Measurements from ENCODE around the gene LRRC17. TPM values are rescaled to one million over a fixed set of nuclear protein-coding genes. Genes with fewer than 3 reads are reported as not detected.

The LRRC17 gene
- total RNA-seq, 1 donor, result 12.3 TPM

GRCh38 chr7:102872460-102872859 is 40.3 kb upstream of the LRRC17 start:
- Histone ChIP-seq H3K9me3 (ENCODE audit: low read depth, low read length) (no peaks in the 10 kb centered on the region), H3K27me3 (ENCODE audit: insufficient read depth, low read length) (no peaks in the 10 kb centered on the region), H3K36me3 (ENCODE audit: insufficient read depth, low read length) (no peaks in the 10 kb centered on the region), H3K79me2 (ENCODE audit: insufficient read depth, low read length) (no peaks in the 10 kb centered on the region), H3K4me1 (ENCODE audit: insufficient read depth, low read length) (peaks cover 48% of the 10 kb centered on the region), H3K27ac (ENCODE audit: low read depth, low read length) (peak overlapping the region; percentile 93), H3K4me2 (ENCODE audit: insufficient read depth, low read length) (peak overlapping the region; percentile 43), H2AFZ (ENCODE audit: low read length) (no peak overlapping the region), H4K20me1 (ENCODE audit: insufficient read depth, low read length) (no peaks in the 10 kb centered on the region), H3K4me3 (ENCODE audit: insufficient read depth, low read length) (no peak overlapping the region)
- DNase-seq (ENCODE audit: insufficient read length, low spot score, missing footprints), result peak; percentile 71
- TF ChIP-seq CTCF (IDR thresholded peaks at IDR 0.05; ENCODE audit: extremely low read depth, low read depth, low read length), result no peak

GRCh38 chr7:102873470-102874165 is 39.2 kb upstream of the LRRC17 start:
- H3K4me2 ChIP-seq (ENCODE audit: insufficient read depth, low read length), result peak overlapping the region; percentile 43
- H3K79me2 ChIP-seq (ENCODE audit: insufficient read depth, low read length), result no peaks in the 10 kb centered on the region
- no peak for DNase-seq (ENCODE audit: insufficient read length, low spot score, missing footprints)
- no peaks in the 10 kb centered on the region for H4K20me1 ChIP-seq (ENCODE audit: insufficient read depth, low read length)
- peak overlapping the region; percentile 93 for H3K27ac ChIP-seq (ENCODE audit: low read depth, low read length)
- no peaks in the 10 kb centered on the region for H3K27me3 ChIP-seq (ENCODE audit: insufficient read depth, low read length)
- H3K36me3 ChIP-seq (ENCODE audit: insufficient read depth, low read length), result no peaks in the 10 kb centered on the region
- peaks cover 48% of the 10 kb centered on the region for H3K4me1 ChIP-seq (ENCODE audit: insufficient read depth, low read length)
- TF ChIP-seq CTCF (IDR thresholded peaks at IDR 0.05; ENCODE audit: extremely low read depth, low read depth, low read length), result no peak
- no peak overlapping the region for H2AFZ ChIP-seq (ENCODE audit: low read length)
- no peak overlapping the region for H3K4me3 ChIP-seq (ENCODE audit: insufficient read depth, low read length)
- no peaks in the 10 kb centered on the region for H3K9me3 ChIP-seq (ENCODE audit: low read depth, low read length)

GRCh38 chr7:102874166-102874829 is 38.5 kb upstream of the LRRC17 start:
- Histone ChIP-seq H3K4me1 (ENCODE audit: insufficient read depth, low read length) (peaks cover 48% of the 10 kb centered on the region), H3K4me2 (ENCODE audit: insufficient read depth, low read length) (peak overlapping the region; percentile 1), H2AFZ (ENCODE audit: low read length) (no peak overlapping the region), H3K27ac (ENCODE audit: low read depth, low read length) (peak overlapping the region; percentile 93), H4K20me1 (ENCODE audit: insufficient read depth, low read length) (no peaks in the 10 kb centered on the region), H3K9me3 (ENCODE audit: low read depth, low read length) (no peaks in the 10 kb centered on the region), H3K36me3 (ENCODE audit: insufficient read depth, low read length) (no peaks in the 10 kb centered on the region), H3K4me3 (ENCODE audit: insufficient read depth, low read length) (no peak overlapping the region), H3K79me2 (ENCODE audit: insufficient read depth, low read length) (no peaks in the 10 kb centered on the region), H3K27me3 (ENCODE audit: insufficient read depth, low read length) (no peaks in the 10 kb centered on the region)
- TF ChIP-seq CTCF (IDR thresholded peaks at IDR 0.05; ENCODE audit: extremely low read depth, low read depth, low read length), result no peak
- DNase-seq (ENCODE audit: insufficient read length, low spot score, missing footprints), result no peak

GRCh38 chr7:102874966-102875365 is 37.8 kb upstream of the LRRC17 start:
- Histone ChIP-seq H3K36me3 (ENCODE audit: insufficient read depth, low read length) (no peaks in the 10 kb centered on the region), H3K27ac (ENCODE audit: low read depth, low read length) (peak overlapping the region; percentile 93), H3K4me1 (ENCODE audit: insufficient read depth, low read length) (peaks cover 48% of the 10 kb centered on the region), H3K4me3 (ENCODE audit: insufficient read depth, low read length) (no peak overlapping the region), H3K27me3 (ENCODE audit: insufficient read depth, low read length) (no peaks in the 10 kb centered on the region), H3K79me2 (ENCODE audit: insufficient read depth, low read length) (no peaks in the 10 kb centered on the region), H4K20me1 (ENCODE audit: insufficient read depth, low read length) (no peaks in the 10 kb centered on the region), H2AFZ (ENCODE audit: low read length) (no peak overlapping the region), H3K4me2 (ENCODE audit: insufficient read depth, low read length) (peak overlapping the region; percentile 30), H3K9me3 (ENCODE audit: low read depth, low read length) (no peaks in the 10 kb centered on the region)
- TF ChIP-seq CTCF (IDR thresholded peaks at IDR 0.05; ENCODE audit: extremely low read depth, low read depth, low read length), result no peak
- DNase-seq (ENCODE audit: insufficient read length, low spot score, missing footprints), result no peak
